OCI-LY1 (cell line): ENCODE results near the gene TMEM9B.

Experiments used
- CTCF ChIP-seq: fragments of 200-600 bp; sonication (generic), shearing (Covaris generic); IDR thresholded peaks from 2 replicates; pipeline ENCODE4 v1.5.1; 2017; ENCODE audit warnings: mild to moderate bottlenecking, antibody characterized with exemption, low read length, moderate library complexity, mixed read lengths
- EZH2 ChIP-seq: fragments of 200-600 bp; sonication (generic), shearing (Covaris generic); IDR thresholded peaks from 2 replicates; pipeline ENCODE4 v1.8.0; 2017; ENCODE audit warnings: borderline replicate concordance, mixed run types, mild to moderate bottlenecking, antibody characterized with exemption, low read length, moderate library complexity, mixed read lengths

GRCh38 chr11:8917157-8917825 lies 47.0 kb downstream of the TMEM9B start:
- TF ChIP-seq CTCF (no peak), EZH2 (no peak)
